GM12891 (cell line): ENCODE measurements around the gene ACE.

Experiments used
- PAX5 ChIP-seq: IDR thresholded peaks from 2 replicates; pipeline ENCODE4 v1.6.1; 2011; ENCODE audit warnings: low read length, moderate library complexity, mild to moderate bottlenecking; ENCODE audit not compliant: insufficient read depth, severe bottlenecking
- POLR2A ChIP-seq: IDR thresholded peaks from 2 replicates; pipeline ENCODE4 v1.6.1; 2011; ENCODE audit warnings: low read depth, low read length, control low read depth
- TAF1 ChIP-seq: IDR thresholded peaks from 2 replicates; pipeline ENCODE4 v1.6.1; 2011; ENCODE audit warnings: low read depth, low read length, control low read depth

DNA sequence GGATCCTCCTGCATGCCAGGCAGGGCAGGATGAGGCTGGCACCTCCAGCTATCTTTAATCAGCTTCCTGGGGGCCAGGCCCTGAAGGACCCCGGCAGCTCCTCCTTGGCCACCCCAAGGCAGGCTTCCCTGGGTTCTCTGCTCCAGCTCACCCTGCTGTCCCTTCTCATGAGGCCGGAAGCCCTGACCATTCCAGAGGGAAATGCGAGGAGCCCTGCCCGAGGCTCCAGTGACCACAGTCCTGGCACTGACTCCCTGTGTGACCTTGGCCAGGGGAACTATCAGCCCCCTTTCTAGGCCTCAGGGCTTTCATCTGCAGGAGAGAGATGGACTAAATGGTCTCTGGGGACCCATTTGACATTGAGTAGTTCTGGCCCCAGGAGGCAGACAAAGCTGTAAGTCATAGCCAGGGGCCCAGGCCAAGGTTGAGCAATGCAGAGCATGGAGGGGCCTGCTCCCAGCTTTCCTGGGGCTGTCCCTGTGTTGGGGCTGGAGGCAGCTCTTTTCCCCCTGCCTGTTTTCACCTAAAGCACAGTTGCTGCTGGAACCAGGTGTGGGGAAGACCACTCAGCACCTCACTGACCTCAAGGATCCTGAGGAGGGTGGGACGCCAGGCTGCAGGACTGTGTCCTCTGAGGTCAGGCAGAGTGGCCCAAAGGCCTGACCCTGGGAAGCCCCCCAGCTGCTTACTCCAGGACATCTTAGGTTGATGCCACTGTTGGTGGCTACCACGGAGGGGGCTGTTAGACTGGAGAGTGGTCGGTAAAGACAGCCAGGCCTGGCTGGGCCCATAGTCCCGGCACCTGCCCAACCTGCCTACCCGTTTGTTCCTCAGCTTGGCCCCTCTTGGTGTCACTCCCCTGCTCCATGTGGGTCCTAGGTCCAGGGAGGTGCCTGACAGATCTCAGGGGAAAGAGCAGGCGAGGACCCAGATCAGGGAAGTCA is 54.4 kb downstream of the ACE start:
- TF ChIP-seq POLR2A (no peak), TAF1 (no peak), PAX5 (no peak)
